HepG2 (cell line): ENCODE measurements around the gene PKD2L1. TPM values are rescaled to one million over a fixed set of nuclear protein-coding genes. Genes with fewer than 3 reads are reported as not detected.
"Not testable (repeated sequence)": the region's sequence is repeated elsewhere in the genome, so short reads cannot be mapped to it uniquely, and the experiment has no call there.

ENCODE experiments used
- CEBPB ChIP-seq: IDR thresholded peaks from 2 replicates; pipeline ENCODE4 v1.6.1; 2011; ENCODE audit warnings: low read depth, low read length, improper control_type of control experiment, borderline replicate concordance
- FOXJ3 ChIP-seq: sonication (generic); formaldehyde crosslinking; IDR thresholded peaks from 2 replicates; pipeline ENCODE4 v1.4.0; 2020; ENCODE audit warnings: missing genetic modification reagents, mild to moderate bottlenecking, borderline replicate concordance
- GATAD2A ChIP-seq: IDR thresholded peaks from 2 replicates; pipeline ENCODE4 v1.6.1; 2016
- HNF4A ChIP-seq: sonication (generic); formaldehyde crosslinking; IDR thresholded peaks from 2 replicates; pipeline ENCODE4 v1.4.0; 2020; ENCODE audit warnings: missing genetic modification reagents
- HOXA3 ChIP-seq: sonication (generic); formaldehyde crosslinking; IDR thresholded peaks from 2 replicates; pipeline ENCODE4 v1.5.0; 2020; ENCODE audit warnings: missing genetic modification reagents
- ISL2 ChIP-seq: sonication (generic); formaldehyde crosslinking; IDR thresholded peaks from 2 replicates; pipeline ENCODE4 v1.5.0; 2020; ENCODE audit warnings: missing genetic modification reagents
- LCORL ChIP-seq, 2 experiments: fragments of 450-650 bp in 1 of 2; sonication (generic) in 1 of 2; formaldehyde crosslinking in 1 of 2; IDR thresholded peaks; 2 replicates each; pipeline versions ENCODE4 v1.5.0 to v1.6.1; 2017 to 2020; ENCODE audit warnings: antibody characterized with exemption in 1 of 2, missing genetic modification reagents in 1 of 2
- MAX ChIP-seq: IDR thresholded peaks from 2 replicates; pipeline ENCODE4 v1.6.1; 2012; ENCODE audit warnings: inconsistent platforms
- NR2C2 ChIP-seq: sonication (generic); formaldehyde crosslinking; IDR thresholded peaks from 2 replicates; pipeline ENCODE4 v1.4.0; 2020; ENCODE audit warnings: missing genetic modification reagents, mild to moderate bottlenecking, moderate library complexity, borderline replicate concordance
- PAXIP1 ChIP-seq: sonication (generic); formaldehyde crosslinking; conservative IDR thresholded peaks from 2 replicates; pipeline ENCODE4 v1.4.0; 2020; ENCODE audit warnings: mild to moderate bottlenecking, missing genetic modification reagents, moderate library complexity
- PHF21A ChIP-seq: sonication (generic); formaldehyde crosslinking; IDR thresholded peaks from 2 replicates; pipeline ENCODE4 v1.5.0; 2020; ENCODE audit warnings: mild to moderate bottlenecking, missing genetic modification reagents
- PPARG ChIP-seq: conservative IDR thresholded peaks from 2 replicates; pipeline ENCODE4 v1.6.1; 2016; ENCODE audit warnings: missing biosample characterization, missing genetic modification reagents
- RXRA ChIP-seq: sonication (generic); formaldehyde crosslinking; IDR thresholded peaks from 2 replicates; pipeline ENCODE4 v1.5.1; 2020; ENCODE audit warnings: missing genetic modification reagents
- RXRB ChIP-seq: IDR thresholded peaks from 2 replicates; pipeline ENCODE4 v1.6.1; 2016; ENCODE audit warnings: borderline replicate concordance, missing genetic modification reagents, missing compliant biosample characterization
- SAP130 ChIP-seq: IDR thresholded peaks from 2 replicates; pipeline ENCODE4 v1.6.1; 2016; ENCODE audit warnings: low read depth
- TFAP4 ChIP-seq: sonication (generic); IDR thresholded peaks from 2 replicates; pipeline ENCODE4 v1.6.1; 2016; ENCODE audit warnings: low read depth, borderline replicate concordance
- THAP11 ChIP-seq: IDR thresholded peaks from 2 replicates; pipeline ENCODE4 v1.6.1; 2016; ENCODE audit warnings: missing biosample characterization, missing genetic modification reagents
- ZGPAT ChIP-seq: IDR thresholded peaks from 2 replicates; pipeline ENCODE4 v1.6.1; 2016; ENCODE audit warnings: mild to moderate bottlenecking
- ZNF205 ChIP-seq: IDR thresholded peaks from 2 replicates; pipeline ENCODE4 v1.6.1; 2018; ENCODE audit warnings: missing biosample characterization, missing genetic modification reagents
- ZNF362 ChIP-seq: sonication (generic); formaldehyde crosslinking; IDR thresholded peaks from 2 replicates; pipeline ENCODE4 v1.4.0; 2020; ENCODE audit warnings: missing genetic modification reagents, mild to moderate bottlenecking, borderline replicate concordance
- ZNF770 ChIP-seq: sonication (generic); formaldehyde crosslinking; IDR thresholded peaks from 2 replicates; pipeline ENCODE4 v1.5.0; 2020; ENCODE audit warnings: mild to moderate bottlenecking, missing genetic modification reagents
- polyA plus RNA-seq, 8 experiments: library from polyadenylated mRNA; depleted of rRNA in 3 of 8; stranded (reverse) in 7 of 8; unstranded in 1 of 8; fragments of >200 nt; fragmentation: Illumina TruSeq in 4 of 8; extraction: Trizol in 4 of 8; gene quantifications; 2 replicates each; pipeline versions ENCODE4 v1.2.1 to v1.2.3, GENCODE V29; 2011 to 2016; ENCODE audit warnings: low read depth in 4 of 8, missing spikeins in 1 of 8, mixed read lengths in 1 of 8; ENCODE audit not compliant: insufficient read depth in 1 of 8
- total RNA-seq, 5 experiments: library from RNA; depleted of rRNA; stranded (reverse); fragments of >200 nt; fragmentation: Illumina TruSeq; extraction: Trizol; gene quantifications; 2 replicates each; pipeline ENCODE4 v1.2.3, GENCODE V29; 2016; ENCODE audit warnings: low read depth in 1 of 5

PKD2L1 gene
- total and polyA plus RNA-seq, 2 of the 13 experiments (the other 11 are each of a cell fraction or from before 2014, with no cell fraction given), result 0.07 to 0.15 TPM

- TF ChIP-seq PHF21A (CRISPR knock-in tag) (peak; percentile 71; the same call in 1 of the 2 replicates), GATAD2A (CRISPR knock-in tag) (peak; percentile 76), FOXJ3 (CRISPR knock-in tag) (peak; percentile 25; the same call in 1 of the 2 replicates), ISL2 (peak; percentile 30; the same call in 1 of the 2 replicates), RXRA (CRISPR knock-in tag) (peak; percentile 49; the same call in 1 of the 2 replicates), ZNF205 (CRISPR knock-in tag) (peak; percentile 52; the same call in 1 of the 2 replicates), NR2C2 (CRISPR knock-in tag) (peak; percentile 49; the same call in 1 of the 2 replicates), THAP11 (CRISPR knock-in tag) (peak; percentile 18; the same call in 1 of the 2 replicates), LCORL (CRISPR knock-in tag; IDR thresholded peaks at IDR 0.05) (peak; percentile 29; the same call in 1 of the 2 replicates), HOXA3 (peak; percentile 13; the same call in 1 of the 2 replicates), TFAP4 (peak; percentile 38; the same call in 1 of the 2 replicates), CEBPB (peak; percentile 88), SAP130 (CRISPR knock-in tag) (peak; percentile 38), ZNF770 (CRISPR knock-in tag) (peak; percentile 92), PPARG (0 out of 2 replicates have a peak, but pooled peaks have one; percentile 15), MAX (0 out of 2 replicates have a peak, but pooled peaks have one; percentile 17), HNF4A (CRISPR knock-in tag) (peak; percentile 30; the same call in 1 of the 2 replicates), ZGPAT (CRISPR knock-in tag) (peak; percentile 66; the same call in 1 of the 2 replicates), PAXIP1 (peak; percentile 45; the same call in 1 of the 2 replicates), RXRB (peak; percentile 79), ZNF362 (CRISPR knock-in tag) (peak; percentile 98)
- TF ChIP-seq LCORL (IDR thresholded peaks at IDR 0.05), result not testable (repeated sequence)
Measured at GRCh38 chr10:100292300-100292699, 37.7 kb downstream of the PKD2L1 start (continued).
